A172 (cell line): ENCODE measurements around the gene DPYD. TPM values are rescaled to one million over a fixed set of nuclear protein-coding genes. Genes with fewer than 3 reads are reported as not detected.

Experiments used
- DNase-seq: peaks from one replicate; pipeline ENCODE4 v3.0.0-alpha.2; 2015; ENCODE audit warnings: low spot score
- total RNA-seq: library from RNA; depleted of rRNA; stranded (reverse); fragments of >200 nt; shearing (Covaris generic); gene quantifications from 2 replicates; pipeline ENCODE4 v1.2.3, GENCODE V29; 2014

The DPYD gene
- total RNA-seq, 1 experiment from 2014 or later, result 30.7 TPM

DNA sequence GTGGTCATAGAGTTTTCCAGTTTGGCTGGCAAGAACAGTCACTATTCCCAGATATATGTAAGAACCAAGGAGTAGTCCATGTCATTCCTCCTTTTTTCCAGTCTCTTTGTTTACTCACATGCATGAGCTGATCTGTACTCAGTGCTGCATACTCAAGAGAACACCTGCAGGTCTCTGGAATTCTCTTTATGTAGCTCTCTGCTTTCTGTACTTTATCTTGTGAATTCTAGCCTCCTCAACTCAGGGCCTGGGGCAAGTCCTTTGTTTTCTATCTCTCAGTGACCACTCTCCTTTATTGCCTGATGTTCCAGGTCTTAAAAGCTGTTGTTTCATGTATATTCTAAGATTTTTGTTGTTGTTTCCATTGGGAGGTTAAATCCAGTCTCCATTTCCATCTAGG, 478.9 kb downstream of the DPYD start:
- DNase-seq, result no peak

- no peak for DNase-seq
These were observed 487.0 kb downstream of the DPYD start for GRCh38 chr1:97433824-97434177.

DNA sequence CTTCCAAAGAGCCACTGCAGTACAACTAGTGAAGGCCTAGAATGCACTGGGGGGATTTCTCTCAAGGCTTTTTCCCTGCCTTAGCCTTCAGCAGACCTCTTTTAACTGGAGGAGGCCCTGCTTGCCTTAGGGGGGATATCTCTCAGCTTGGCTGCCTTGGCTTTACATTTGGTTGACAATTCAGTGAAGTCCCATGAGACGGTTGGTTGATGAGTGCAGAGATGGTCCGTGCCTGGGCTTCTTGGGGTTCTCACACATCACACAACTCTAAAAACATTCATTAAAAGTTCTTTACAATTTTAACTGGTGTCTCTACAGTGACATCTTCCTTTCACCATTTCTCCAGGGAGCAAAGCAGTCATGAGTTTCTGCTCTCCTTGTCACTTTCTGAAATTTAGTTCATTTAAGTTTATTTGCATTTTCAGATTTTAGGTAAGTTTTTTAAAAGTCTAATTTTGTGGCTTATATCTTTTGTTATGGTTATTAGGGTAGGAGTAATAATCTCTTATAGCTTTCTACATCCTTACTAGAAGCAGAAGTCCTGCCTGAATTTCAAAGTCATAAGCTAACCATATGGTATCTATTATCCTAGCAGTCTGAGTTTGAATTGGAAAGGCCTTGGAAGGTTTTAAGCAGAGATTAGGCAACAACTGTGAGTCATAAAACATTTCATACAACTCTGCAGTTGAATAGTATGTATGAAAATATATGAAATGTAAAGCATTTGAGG, 487.6 kb downstream of the DPYD start:
- no peak for DNase-seq

DNA sequence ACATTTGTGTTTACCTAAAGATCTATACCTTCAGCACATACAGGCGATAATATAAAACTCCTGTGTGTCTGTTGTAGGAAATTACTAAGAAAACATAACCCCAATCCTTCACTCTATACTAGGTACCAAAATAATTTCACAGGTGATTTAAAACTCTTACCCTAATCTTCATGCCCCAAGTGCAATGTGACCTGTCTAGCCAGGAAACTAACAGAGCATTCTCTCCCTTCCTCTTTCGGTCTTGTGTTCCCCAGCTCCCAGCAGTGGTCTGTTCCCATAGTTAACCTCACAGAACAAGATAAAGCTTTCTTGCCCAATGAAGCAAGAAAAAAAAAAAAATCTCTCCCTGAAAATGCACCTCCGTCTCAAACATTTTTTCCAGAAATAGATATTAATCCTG, 493.5 kb downstream of the DPYD start:
- DNase-seq, result no peak

GRCh38 chr1:97424209-97424608, 496.6 kb downstream of the DPYD start:
- DNase-seq, result no peak

GRCh38 chr1:97423403-97423802, 497.4 kb downstream of the DPYD start:
- DNase-seq, result no peak

DNA sequence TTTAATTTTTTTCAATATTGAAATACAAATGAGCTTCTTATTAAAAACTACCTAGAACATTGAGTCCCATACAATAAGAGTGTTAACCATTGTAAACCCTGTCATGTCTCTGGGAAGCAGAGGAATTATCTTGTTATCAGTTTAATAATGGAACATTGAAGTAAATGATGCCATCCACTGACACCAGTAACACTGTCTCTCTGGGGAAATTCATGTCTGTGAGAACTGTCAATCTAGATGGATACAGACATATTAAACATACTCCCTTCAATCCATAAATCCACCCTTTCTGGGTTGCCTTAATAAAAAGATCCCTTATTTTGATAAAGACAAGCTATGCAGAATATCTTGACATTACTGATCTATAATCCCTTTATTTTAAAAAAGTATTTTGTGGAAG, 503.2 kb downstream of the DPYD start:
- no peak for DNase-seq

DNA sequence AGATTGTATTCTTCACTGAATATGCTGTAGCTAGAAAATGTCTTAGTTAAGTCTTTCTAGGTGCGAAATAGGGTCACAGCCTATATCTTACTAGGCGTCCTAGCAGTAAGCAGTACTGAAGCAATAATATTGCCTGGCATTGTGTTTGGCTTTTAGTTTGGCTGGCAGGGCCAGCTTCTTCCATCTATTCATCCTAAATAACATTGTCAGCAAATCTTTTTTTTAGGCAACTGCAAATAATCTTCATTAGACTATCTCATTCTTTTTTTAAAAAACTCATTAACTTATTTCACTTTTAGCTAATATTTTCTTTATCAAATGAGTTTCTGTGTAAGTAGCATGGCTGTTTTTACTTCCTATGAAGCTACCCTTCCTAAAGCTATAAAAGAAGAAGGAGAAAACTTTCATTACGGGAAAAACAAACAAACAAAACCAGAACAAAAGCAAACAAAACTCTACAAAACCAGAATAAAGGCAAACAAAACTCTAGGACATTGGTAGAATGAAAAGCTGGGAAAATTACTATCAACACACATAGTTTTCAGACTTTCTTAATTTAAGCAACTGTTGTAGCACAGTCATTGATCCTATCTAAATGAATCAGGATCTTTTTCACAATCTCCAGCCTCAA, 506.0 kb downstream of the DPYD start:
- DNase-seq, result no peak

DNA sequence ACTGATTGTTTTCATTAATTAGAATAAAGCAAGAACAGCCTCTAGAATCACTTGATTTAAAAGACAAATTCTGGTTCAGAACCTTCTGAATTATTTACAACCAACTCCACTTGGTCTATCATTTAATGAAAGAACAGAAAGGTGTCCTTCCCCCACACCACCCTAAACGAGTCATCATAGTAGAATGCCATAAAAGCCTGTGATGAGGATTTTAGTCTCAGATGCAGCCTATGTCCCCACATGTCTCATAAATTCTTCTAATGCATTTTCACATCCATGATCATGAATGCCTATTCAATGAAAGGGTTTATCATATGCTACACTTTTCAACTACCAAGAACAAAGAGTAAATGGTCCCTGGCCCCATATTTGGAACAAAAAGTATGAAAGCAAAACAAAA, 508.1 kb downstream of the DPYD start:
- no peak for DNase-seq

GRCh38 chr1:97412166-97412565, 508.7 kb downstream of the DPYD start:
- DNase-seq, result no peak

DNA sequence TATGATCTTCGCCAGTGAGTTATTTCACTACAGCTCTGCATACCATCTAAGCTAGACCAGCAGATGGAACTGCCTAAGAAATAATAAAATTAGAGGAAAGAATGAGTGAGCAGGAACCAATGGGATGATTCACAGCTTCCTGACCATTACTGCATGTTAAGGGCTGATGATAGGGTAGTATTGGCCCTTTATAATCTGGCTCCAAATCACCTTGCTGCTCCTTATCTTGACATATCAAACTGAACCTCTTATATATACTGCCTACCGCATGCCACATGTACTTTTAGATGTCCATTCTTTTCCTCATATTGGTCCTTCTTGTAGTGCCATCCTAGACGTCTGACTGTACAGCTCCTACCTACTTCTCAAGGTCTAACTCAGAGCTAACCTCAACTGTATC, 524.4 kb downstream of the DPYD start:
- DNase-seq, result no peak

GRCh38 chr1:97392701-97393100, 528.1 kb downstream of the DPYD start:
- no peak for DNase-seq

- no peak for DNase-seq
These were observed 535.1 kb downstream of the DPYD start for GRCh38 chr1:97385536-97386277.

- DNase-seq, result peak; percentile 76
These were observed 536.4 kb downstream of the DPYD start for GRCh38 chr1:97384294-97384968.

DNA sequence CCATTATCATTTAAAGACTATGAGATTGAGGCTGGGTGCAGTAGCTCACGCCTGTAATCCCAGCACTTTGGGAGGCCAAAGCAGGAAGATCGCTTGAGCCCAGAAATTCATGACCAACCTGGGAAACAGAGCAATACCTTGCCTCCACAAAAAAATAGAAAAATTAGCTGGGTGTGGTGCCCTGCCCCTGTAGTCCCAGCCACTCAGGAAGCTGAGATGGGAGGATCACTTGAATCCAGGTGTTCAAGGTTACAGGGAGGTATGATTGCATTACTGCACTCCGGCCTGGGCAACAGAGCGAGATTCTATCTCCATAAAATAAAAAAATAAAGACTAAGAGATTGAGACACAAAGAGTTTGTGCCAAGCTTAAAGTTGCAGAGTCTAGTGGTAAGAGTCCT, 537.0 kb downstream of the DPYD start:
- no peak for DNase-seq

- DNase-seq, result no peak
These were observed 538.6 kb downstream of the DPYD start for GRCh38 chr1:97382206-97382605.

DNA sequence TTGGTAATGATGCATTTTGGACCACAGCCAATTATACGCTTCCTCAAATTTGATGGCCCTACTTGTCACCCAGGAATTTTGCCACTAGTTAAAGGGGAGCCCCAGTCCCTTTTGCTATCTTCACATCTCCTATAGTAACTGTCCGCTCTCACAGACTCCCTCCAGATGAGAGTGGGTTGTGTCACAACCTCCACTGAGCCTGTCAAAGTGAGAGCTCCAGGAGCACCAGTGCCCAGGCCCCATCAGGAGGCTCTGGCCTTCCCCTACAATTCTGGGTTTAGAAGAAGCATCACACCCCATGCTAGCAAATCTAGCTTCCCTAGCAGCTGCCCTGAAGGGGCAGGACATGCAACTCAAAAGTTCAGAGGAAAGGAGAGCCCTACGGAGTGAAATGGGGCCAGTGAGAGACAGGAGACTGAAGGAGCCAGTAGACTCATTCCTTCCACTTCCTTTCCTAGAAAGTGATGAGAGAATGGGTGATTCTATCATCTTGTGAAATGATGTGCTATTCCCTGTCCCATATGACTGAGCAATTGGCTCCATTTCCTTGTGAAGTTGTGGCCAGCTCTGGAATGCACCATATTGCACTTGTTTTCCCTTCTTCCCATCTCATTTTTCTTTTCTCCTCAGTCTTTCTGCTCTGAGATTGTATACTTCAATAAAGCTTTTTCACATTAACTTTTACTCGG, 541.3 kb downstream of the DPYD start:
- peak; percentile 11 for DNase-seq

- no peak for DNase-seq
These were observed 542.2 kb downstream of the DPYD start for GRCh38 chr1:97378596-97378995.

GRCh38 chr1:97377432-97378034, 543.3 kb downstream of the DPYD start:
- no peak for DNase-seq

GRCh38 chr1:97373000-97373399, 547.8 kb downstream of the DPYD start:
- DNase-seq, result no peak

DNA sequence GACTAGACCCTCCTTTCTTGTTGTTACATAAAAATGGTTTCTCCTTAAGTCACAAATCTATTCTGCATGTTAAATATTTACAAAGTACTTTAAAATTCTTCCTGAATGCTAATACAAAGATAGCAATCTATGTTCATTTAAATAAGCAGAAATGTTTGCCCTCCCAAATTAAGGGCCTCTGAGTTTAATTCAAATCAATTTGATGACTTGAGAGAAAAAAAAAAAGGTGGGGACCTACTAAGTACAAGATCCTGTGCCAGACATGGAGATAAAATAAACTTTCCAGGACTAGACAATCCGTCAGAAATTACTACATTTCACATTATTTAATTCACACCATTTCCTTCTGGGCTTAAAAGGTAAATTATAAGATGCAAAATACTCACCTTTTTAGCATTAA, 548.3 kb downstream of the DPYD start:
- DNase-seq, result no peak

- no peak for DNase-seq
These were observed 552.5 kb downstream of the DPYD start for GRCh38 chr1:97368296-97368695.
